ENCODE data around the gene LRWD1.
A peak's percentile ranks its signal among the peaks of the same experiment; 100 is the strongest.

LRWD1 gene

GRCh38 chr7:102427019-102427405 lies 37.8 kb upstream of the LRWD1 start:
- H3K36me3 Mint-ChIP-seq (ENCODE audit: low read depth): peaks cover 43% of the 10 kb centered on the region
- H3K27ac Mint-ChIP-seq: no peak overlapping the region
- no peaks in the 10 kb centered on the region for H3K27me3 Mint-ChIP-seq (ENCODE audit: low read depth, poor library complexity)
- DNase-seq: no peak
- no peaks in the 10 kb centered on the region for H3K9me3 Mint-ChIP-seq
- H3K4me3 Mint-ChIP-seq: no peak overlapping the region
- peaks cover 51% of the 10 kb centered on the region for H3K4me1 Mint-ChIP-seq
- TF ChIP-seq CTCF (IDR thresholded peaks at IDR 0.05): no peak

- no peak for TF ChIP-seq CTCF (IDR thresholded peaks at IDR 0.05)
- Mint-ChIP-seq H3K27me3 (ENCODE audit: low read depth, poor library complexity) (no peaks in the 10 kb centered on the region), H3K4me1 (peaks cover 51% of the 10 kb centered on the region), H3K9me3 (no peaks in the 10 kb centered on the region), H3K27ac (peak overlapping the region; percentile 48), H3K36me3 (ENCODE audit: low read depth) (peaks cover 38% of the 10 kb centered on the region), H3K4me3 (no peak overlapping the region)
- DNase-seq: no peak
Observed at GRCh38 chr7:102429141-102429899, 35.5 kb upstream of the LRWD1 start.

GRCh38 chr7:102431617-102432298 lies 33.0 kb upstream of the LRWD1 start:
- Mint-ChIP-seq H3K9me3 (no peaks in the 10 kb centered on the region), H3K4me3 (peak overlapping the region; percentile 82), H3K27me3 (ENCODE audit: low read depth, poor library complexity) (no peaks in the 10 kb centered on the region), H3K27ac (peak overlapping the region; percentile 93), H3K4me1 (peaks cover 49% of the 10 kb centered on the region), H3K36me3 (ENCODE audit: low read depth) (peaks cover 23% of the 10 kb centered on the region)
- DNase-seq: no peak
- TF ChIP-seq CTCF (IDR thresholded peaks at IDR 0.05): no peak

- H3K27me3 Mint-ChIP-seq (ENCODE audit: low read depth, poor library complexity): no peaks in the 10 kb centered on the region
- H3K4me1 Mint-ChIP-seq: peaks cover 49% of the 10 kb centered on the region
- peak overlapping the region; percentile 82 for H3K4me3 Mint-ChIP-seq
- H3K27ac Mint-ChIP-seq: peak overlapping the region; percentile 29
- H3K9me3 Mint-ChIP-seq: no peaks in the 10 kb centered on the region
- no peak for TF ChIP-seq CTCF (IDR thresholded peaks at IDR 0.05)
- DNase-seq: peak; percentile 40
- H3K36me3 Mint-ChIP-seq (ENCODE audit: low read depth): peaks cover 16% of the 10 kb centered on the region
Observed at GRCh38 chr7:102432442-102433218, 32.2 kb upstream of the LRWD1 start.

GRCh38 chr7:102433219-102434038 lies 31.4 kb upstream of the LRWD1 start, which contains the start of gene ORAI2:
Gene ORAI2 (plus strand): TSS chr7:102433575. CDS start chr7:102438957, 5,382 bp downstream.
- Mint-ChIP-seq H3K36me3 (ENCODE audit: low read depth) (peaks cover 9% of the 10 kb centered on the region), H3K9me3 (no peaks in the 10 kb centered on the region), H3K4me3 (peak within 1 kb of the TSS; percentile 90), H3K27ac (peak within 1 kb of the TSS; percentile 83), H3K4me1 (peaks cover 49% of the 10 kb centered on the region), H3K27me3 (ENCODE audit: low read depth, poor library complexity) (no peaks in the 10 kb centered on the region)
- DNase-seq: peak; percentile 91
- TF ChIP-seq CTCF (IDR thresholded peaks at IDR 0.05): no peak
